ENCODE data around the gene POLR3A.

Gene POLR3A

DNA sequence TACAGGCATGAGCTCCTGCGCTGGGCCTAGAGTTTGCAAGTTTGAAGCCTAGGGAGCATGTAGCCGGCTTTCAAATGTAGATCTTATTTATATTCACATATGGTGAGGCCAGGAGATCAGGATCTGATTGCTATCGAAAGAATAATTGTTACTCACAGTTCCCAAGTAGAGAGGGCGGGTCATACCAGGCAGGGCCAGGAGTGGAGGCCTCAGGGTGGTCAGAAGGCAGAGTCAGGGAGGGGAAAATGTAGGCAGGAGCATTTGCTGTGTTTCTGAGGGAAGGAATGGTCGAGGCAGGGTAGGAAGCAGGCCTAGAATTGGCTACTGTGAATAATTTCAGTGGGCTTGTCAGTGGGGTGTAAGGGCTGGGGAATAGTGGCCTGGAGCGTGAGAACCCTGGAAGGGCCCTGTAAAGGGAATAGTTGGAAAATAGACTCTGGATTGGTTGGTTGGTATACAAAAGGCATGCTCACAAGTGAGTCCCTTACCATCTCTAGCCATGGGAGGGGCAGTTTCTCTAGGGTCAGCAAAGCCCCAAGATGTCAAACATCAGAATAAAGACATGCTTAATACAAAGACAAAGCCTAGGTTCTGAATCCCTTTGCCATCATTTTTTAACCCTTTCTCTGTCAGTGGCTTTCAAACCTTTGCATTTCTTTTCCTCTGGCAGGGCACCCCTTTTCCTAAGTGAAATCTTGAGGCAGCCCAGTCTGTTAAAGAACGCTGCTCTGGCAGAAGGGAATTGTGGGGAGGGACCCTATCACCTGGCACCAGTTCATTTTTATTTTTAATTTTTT, 66.8 kb downstream of the POLR3A start:
- H3K4me3 ChIP-seq (ENCODE audit: low read depth, low read length), result no peak overlapping the region

DNA sequence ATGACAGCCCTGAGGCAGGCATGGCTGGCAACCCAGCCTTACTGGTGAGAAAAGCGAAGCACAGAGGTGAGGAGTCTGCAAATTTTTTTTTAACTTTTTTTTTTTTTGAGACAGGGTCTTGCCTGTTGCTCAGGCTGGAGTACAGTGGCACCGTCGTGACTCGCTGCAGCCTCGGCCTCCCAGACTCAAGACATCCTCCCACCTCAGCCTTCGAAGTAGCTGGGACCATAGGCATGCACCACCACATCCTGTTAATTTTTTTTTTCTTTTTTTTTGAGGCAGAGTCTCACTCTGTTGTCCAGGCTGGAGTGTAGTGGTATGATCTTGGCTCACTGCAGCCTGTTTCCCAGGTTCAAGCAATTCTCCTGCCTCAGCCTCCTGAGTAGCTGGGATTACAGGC, 67.6 kb downstream of the POLR3A start:
- no peak for DNase-seq (ENCODE audit: low read depth)
- H3K4me3 ChIP-seq (ENCODE audit: low read depth, low read length), result no peak overlapping the region

More for the DNA sequence above, 66.8 kb downstream of the POLR3A start:
- DNase-seq (ENCODE audit: low read depth), result no peak

DNA sequence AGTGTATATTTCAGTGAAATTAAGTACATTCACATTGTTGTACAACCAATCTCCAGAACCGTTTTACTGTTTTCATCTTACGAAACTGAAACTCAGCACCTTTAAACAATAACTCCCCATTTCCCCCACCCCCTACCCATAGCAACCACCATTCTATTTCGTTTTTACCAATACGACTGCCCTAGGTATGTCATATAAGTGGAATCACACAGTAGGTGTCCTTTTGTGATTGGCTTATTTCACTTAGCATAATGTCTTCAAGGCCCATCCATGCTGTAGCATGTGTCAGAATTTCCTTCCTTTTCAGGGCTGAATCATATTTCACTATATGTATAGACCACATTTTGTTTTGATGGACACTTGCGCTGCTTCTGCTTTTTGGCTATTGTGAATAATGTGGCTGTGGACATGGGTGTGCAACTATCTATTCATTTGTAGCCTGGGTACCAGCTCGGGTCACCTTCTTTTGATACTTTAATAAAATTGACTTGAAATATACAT, 68.4 kb downstream of the POLR3A start:
- DNase-seq (ENCODE audit: low read depth), result no peak
- H3K4me3 ChIP-seq (ENCODE audit: low read depth, low read length), result no peak overlapping the region

DNA sequence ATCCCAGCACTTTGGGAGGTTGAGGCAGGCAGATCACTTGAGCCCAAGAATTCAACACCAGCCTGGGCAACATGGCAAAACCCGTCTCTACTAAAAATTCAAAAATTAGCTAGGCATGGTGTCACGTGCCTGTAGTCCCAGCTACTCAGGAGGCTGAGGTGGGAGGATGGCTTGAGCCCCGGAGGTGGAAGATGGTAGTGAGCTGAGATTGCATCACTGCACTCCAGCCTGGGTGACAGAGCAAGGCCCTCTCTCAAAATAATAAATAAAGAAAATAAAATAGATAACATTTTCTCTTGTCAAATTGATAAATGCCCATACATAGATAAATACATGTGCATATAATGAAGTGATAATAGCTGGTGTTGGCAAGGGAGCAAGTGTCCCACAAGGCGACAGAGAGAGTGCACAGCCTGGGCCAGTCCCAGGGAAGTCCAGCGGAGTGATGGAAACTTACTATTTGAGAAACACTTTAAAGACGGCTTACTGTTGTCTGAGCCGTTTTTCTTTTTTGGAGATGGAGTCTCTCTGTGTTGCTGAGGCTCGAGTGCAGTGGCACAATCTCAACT, 69.3 kb downstream of the POLR3A start:
- DNase-seq (ENCODE audit: low read depth), result no peak
- no peak overlapping the region for H3K4me3 ChIP-seq (ENCODE audit: low read depth, low read length)

DNA sequence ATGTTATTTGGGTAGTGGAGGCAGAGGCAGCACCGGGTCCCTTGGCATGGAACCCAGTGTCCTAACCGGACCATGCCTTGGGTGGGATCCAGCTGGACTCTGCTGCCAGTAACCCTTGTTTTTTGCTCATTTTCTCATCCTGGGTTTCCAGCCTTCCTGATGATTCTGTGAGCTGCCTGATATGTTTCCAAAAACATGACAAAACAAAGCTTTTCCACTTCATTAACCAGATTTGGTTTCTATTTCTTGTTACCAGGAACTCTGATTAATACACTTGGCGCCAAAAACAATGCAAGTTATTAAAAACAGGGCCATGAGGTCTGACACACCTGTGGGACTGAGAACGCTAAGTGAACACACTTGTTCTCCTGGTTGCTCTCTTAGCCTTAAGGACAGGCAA, 69.9 kb downstream of the POLR3A start:
- no peak overlapping the region for H3K4me3 ChIP-seq (ENCODE audit: low read depth, low read length)
- no peak for DNase-seq (ENCODE audit: low read depth)

DNA sequence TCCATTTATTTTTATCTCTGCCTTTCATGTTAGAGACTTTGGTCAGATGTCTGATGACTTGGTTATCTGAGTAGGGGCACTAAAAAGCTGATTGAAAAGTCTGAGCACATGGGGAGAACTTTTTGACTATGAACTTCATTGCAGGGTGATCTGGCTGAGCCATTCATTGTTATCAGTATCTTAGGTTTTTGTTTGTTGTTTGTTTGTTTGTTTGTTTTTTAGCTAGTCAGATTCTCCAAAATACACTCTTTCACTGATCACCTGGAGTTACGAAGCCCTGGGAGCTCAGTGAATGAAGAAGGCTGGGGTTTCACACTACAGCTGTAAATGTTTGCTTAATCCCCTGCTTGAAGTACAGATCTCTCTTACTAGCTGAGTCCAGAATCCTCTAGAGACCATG, 74.2 kb downstream of the POLR3A start:
- DNase-seq (ENCODE audit: low read depth), result no peak
- no peak overlapping the region for H3K4me3 ChIP-seq (ENCODE audit: low read depth, low read length)

DNA sequence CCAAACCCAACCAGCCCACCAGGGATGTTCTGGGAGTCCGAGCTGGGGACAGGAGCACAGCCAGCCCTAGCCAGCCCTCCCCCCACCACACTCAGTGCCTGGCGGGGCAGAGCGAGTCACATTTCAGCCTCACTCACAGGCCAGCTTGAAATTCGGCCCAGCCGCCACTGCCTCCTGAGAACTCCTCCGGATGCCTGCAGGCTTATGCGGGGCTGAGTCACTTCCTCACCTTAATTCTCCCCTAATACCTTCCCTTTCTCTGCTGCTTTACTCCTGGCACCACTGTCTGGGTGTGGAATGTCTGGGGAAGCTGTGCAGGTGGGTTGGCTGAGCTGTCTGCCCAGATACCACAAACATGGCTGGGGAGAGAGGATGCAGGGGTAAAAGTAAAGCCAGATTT, 80.1 kb downstream of the POLR3A start:
- no peak for DNase-seq (ENCODE audit: low read depth)

DNA sequence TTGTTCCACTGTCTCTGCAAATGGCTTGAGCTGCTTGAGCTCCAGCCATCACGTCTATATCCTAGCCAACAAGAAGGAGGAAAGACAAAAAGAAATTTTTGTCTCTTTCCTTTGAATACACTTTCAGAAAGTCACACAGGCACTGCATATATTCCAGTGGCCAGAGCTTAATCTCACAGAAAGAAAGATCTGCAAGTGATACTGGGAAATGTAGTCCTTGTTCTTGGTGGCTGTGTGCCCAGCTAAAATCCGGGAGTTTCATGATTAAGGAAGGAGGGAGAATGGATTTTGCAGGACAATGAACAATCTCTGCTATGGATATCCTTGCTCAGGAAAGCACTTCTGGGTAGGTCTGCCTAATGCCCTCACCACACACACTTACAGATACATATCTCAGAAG, 83.2 kb downstream of the POLR3A start:
- H3K4me3 ChIP-seq (ENCODE audit: low read depth, low read length), result no peak overlapping the region
- DNase-seq (ENCODE audit: low read depth), result no peak

More for the DNA sequence above, 80.1 kb downstream of the POLR3A start:
- no peak overlapping the region for H3K4me3 ChIP-seq (ENCODE audit: low read depth, low read length)

DNA sequence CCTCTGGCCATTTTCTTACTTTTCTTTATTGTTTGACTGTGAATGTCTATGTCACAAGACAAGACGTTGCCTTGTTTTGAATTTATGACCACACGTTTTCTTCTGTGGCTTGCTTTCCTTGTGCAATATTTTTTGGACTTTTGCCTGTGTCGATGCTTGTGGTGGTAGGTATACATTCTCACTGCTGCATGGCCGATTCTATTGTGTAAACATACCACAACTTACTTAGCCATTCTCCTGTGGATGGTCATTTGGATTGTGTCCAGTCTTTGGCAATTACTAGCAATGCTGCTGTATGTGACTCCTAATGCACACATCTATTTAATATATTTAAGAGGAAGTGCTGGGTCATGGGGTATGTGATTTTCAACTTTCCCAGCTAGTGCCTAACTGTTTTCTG, 84.8 kb downstream of the POLR3A start:
- H3K4me3 ChIP-seq (ENCODE audit: low read depth, low read length), result no peak overlapping the region
- peak; percentile 99 for DNase-seq (ENCODE audit: low read depth)

DNA sequence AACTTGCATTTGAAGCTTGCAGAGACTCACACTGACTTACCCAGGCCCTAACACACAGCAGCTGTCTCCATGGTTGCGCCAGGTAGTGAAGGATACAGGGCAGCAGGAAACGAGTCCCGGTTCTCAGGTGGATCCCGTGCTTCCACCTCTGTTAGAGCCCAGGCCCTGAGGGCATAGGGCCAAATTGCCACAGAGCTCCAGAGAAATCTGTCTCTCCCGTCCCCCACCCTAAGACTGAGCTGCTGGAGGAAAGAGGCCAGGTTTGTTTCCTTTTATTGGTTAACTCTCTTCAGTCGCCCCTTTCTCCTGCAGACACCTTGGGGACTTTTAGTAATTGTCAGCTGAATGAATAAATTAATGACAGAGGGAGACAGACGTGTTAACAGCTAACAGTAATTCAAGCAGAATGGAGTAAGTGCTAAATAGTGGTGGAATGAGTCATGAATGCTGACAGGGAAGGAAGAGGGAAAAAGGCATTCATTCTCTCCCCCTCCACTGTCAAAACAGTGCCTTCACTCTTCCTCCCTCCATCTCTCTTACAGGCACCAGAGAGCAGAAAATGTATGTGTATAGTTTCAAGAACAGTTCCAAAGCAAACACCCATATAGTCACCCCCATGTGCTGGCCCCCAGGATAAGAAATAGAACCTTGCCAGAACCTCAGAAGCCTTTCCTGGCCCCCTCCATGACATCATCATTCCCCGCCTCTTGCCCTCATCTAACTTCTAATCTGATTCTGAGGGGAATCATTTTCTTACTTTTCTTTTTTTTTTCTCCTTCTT, 86.0 kb downstream of the POLR3A start:
- DNase-seq (ENCODE audit: low read depth), result peak; percentile 83
- no peak overlapping the region for H3K4me3 ChIP-seq (ENCODE audit: low read depth, low read length)

DNA sequence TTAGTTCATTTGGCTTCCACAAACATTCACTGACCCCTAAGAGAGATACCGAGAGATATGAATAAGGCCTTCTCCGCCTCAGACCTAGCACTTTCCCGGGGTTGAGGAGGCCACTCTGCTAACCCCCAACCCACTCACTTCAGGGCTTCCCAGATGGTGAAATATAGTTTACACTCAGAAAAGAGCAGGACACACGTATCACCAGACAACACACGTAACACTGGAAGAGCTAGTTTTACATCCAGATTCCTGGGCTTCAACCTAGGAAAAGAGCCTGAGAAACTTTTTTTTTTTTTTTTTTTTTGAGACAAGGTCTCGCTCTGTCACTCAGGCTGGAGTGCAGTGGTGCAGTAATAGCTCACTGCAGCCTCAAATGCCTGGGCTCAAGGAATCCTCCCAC, 87.5 kb downstream of the POLR3A start:
- no peak overlapping the region for H3K4me3 ChIP-seq (ENCODE audit: low read depth, low read length)

DNA sequence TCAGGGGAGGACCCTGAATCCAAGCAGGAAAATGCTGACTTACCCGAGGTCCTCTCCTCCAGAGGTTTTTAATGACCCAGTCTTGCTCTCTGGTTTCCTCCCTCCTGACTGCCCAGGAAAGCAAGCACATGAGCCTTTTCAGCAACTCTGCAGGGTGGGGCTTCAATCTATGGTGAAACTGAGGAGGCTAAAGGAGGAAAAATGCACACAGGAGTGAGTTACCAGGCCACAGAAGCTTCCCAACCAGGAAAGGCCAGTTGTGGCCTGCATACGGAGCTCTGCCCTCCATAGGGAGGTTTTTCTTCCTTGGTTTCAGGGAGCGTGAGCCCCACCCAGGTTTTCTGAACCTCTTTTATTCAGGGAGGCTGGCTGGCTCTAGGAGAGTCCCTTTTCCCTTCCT, 88.7 kb downstream of the POLR3A start:
- H3K4me3 ChIP-seq (ENCODE audit: low read depth, low read length), result no peak overlapping the region
- DNase-seq (ENCODE audit: low read depth), result no peak

More for the DNA sequence above, 87.5 kb downstream of the POLR3A start:
- no peak for DNase-seq (ENCODE audit: low read depth)

DNA sequence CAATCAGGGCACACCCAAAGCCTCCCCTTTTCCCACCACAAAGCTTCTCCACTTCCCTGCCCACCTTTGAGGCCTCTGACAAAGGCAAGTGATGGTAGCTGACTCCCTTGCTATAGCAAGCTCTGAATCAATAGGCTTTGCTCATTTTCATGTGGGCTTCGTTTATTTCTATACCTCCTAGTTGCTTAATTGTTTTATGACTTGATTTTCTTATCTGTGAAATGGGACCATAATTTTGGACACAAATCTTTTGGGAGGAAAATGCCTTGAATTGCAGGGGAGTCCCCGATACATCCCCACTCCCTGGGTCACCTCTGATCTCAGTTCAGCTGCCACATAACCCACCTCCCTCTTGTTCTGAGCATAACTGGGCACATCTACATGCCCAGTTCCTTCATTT, 89.1 kb downstream of the POLR3A start:
- H3K4me3 ChIP-seq (ENCODE audit: low read depth, low read length), result no peak overlapping the region
- no peak for DNase-seq (ENCODE audit: low read depth)

DNA sequence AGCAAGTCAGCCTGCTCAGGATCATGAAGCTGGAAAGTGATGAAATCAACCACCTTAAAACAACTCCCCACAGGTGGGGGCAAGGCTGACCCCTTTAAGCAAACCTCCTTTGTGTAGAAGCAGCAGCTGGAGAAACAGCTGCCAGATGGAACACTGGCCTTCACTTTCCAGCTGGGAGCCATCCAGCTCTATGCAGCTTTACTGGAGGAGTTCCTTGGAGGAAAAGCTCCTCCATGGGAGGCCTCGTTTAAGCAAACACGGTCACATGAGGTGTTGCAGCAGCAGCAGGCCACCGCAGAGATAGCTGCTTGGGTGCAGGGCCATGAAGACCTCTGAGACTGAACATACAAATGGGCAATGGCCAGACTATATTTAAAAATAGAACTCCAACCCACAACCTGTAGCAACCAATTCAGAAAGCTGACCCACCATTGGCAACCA, 89.7 kb downstream of the POLR3A start:
- peak; percentile 69 for DNase-seq (ENCODE audit: low read depth)
- no peak overlapping the region for H3K4me3 ChIP-seq (ENCODE audit: low read depth, low read length)

DNA sequence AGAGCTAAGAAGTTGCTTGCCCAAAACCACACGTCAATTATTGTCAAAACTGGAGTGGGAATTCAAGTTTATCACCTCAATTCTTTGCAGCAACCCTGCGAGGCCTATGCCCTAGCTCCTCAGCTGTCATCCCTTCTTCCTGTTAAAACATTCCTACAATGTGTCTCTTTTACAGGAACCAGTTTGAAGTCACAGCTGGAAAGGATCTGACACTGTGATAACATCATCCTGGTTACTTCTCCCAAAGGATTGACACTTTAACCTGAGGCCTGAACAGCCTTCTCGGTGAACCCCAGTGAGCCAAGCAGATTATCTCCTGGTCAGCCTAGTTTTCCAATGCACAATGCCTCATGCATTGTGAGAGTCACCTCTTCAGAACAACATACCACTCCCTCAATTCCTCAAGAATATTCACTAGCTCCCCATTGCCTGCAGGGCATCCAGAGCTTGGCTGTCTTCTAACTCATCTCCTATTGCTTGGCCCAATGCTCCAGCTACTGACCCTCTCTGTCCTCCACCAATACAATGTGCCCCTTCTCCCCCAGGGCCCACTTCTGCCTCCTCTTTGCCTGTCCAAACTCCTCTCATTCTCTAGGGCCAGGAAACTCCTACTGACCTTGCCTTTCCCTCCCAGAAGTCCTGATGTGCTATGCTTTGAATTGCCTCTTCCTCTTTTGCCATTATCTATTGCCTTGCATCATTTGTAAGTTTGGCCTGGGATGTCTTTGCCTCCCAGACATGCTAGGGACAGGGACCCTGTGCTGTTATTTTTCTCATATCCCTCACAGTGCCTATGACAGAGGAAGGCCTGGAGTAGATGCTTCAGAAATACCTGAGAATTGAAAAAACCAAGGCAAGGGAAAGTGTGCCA, 92.4 kb downstream of the POLR3A start:
- H3K4me3 ChIP-seq (ENCODE audit: low read depth, low read length), result no peak overlapping the region
- DNase-seq (ENCODE audit: low read depth), result no peak

DNA sequence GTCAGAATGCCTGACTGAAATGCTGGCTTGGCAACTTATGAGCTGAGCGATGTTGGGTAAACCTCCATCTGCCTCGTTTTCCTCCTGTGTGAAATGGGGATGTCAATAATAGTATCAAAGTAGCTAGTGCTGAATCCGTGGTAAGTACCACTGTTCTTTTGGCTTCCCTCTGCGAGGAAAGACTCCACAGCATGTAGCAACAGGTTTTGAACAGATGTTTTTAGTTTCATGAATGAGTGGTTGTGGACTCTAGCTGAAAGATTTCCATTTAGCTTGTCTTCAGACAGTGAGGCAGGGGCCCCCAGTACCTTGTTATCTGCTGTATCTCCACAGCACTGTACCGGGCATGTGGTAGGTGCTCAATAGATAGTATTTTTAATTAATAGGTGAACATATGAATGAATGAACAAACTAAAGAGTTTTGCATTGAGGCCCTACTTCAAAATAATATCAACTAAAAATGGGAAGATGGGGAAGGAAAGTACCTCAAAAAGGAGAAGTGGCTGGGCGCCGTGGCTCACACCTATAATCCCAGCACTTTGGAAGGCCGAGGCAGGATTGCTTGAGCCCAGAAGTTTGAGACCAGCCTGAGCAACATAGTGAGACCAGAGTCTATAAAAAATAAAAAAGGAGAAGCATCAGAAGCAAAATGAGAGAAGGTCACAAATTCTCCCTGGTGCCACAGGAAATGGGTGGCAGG, 97.1 kb downstream of the POLR3A start:
- no peak overlapping the region for H3K4me3 ChIP-seq (ENCODE audit: low read depth, low read length)
- no peak for DNase-seq (ENCODE audit: low read depth)

DNA sequence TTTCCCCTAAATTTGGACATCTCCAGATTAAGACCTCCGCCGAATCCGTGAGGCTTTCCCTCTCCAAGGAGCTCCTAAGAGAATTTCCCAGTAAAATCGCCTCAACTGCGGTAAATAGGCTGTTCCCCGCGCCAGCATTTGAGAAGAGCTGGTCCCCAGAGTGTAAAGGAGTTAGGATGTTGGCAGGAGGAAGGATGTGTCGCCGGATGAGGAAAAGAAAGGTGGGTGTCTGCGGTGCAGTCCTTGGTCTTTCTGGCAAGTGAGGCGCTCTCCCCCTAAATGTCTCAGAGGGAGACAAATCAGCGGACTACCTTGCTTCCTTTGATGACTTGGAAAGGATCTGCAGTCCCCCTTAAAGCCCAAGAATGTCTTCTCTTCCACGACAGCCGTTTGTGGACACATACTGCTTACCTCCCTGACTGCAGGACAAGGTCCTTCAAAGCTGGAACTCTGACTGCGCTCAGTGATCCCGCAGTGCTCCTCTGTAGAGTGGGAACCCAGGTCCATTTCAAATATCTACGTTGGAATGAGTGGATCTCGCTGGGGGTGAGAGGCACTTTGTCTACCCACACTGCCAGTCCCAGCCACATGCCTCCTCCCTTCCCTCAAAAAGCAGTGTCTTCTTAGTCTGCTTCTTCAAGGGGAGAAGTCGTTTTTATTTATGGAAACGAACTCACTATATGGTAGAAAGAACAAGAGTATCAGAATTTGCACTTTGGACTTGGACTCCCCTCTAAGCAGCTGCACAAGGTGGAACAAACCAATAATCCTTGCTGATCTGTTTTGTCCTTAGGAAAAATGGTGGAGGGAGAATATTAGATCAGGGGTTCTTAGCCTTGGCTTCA, 101.7 kb downstream of the POLR3A start:
- no peak for DNase-seq (ENCODE audit: low read depth)
- H3K4me3 ChIP-seq (ENCODE audit: low read depth, low read length), result peak overlapping the region; percentile 74
